CD4-positive, alpha-beta T cell (primary cell): ENCODE results near the gene RSU1. TPM values are rescaled to one million over a fixed set of nuclear protein-coding genes. Genes with fewer than 3 reads are reported as not detected.

Experiments used
- ATAC-seq: fragments of 200-7000 bp; cut with Tn5 transposase; one replicate; pipeline ENCODE4 v1.10.0; 2022; ENCODE audit warnings: mild to moderate bottlenecking; ENCODE audit not compliant: poor library complexity
- CTCF ChIA-PET: fragments of 350-600 bp; sonication (Branson Sonifier 250); formaldehyde crosslinking; loops from one replicate; lab custom pipeline; 2021; ENCODE audit warnings: antibody characterized with exemption, inconsistent platforms; lab: Charles Lee
- POLR2A ChIA-PET: fragments of 350-600 bp; sonication (Branson Sonifier 250); formaldehyde crosslinking; loops from one replicate; lab custom pipeline; 2021; ENCODE audit warnings: antibody characterized with exemption, inconsistent platforms; lab: Charles Lee
- DNase-seq, 14 experiments: peaks; one replicate each; pipeline ENCODE4 v3.0.0-alpha.2; 2013 to 2020; ENCODE audit warnings: mixed read lengths in 2 of 14
- H3K27ac ChIP-seq, 2 donors: one replicate each; pipeline versions ENCODE4 v1.5.1 to v1.7.0; 2013; ENCODE audit warnings: low read length in 2 of 2, low read depth in 1 of 2, mild to moderate bottlenecking in 1 of 2
- H3K27me3 ChIP-seq, 2 experiments: 1 replicate in 1 of 2; 2 replicates in 1 of 2; pipeline versions ENCODE4 v1.6.1 to v1.7.0; 2013; ENCODE audit warnings: low read length in 2 of 2, control low read depth in 1 of 2, mild to moderate bottlenecking in 1 of 2, moderate library complexity in 1 of 2; ENCODE audit not compliant: insufficient read depth in 2 of 2, control insufficient read depth in 1 of 2
- H3K36me3 ChIP-seq: one replicate; pipeline ENCODE4 v1.6.1; 2013; ENCODE audit warnings: low read length, control low read depth; ENCODE audit not compliant: insufficient read depth
- H3K4me1 ChIP-seq: one replicate; pipeline ENCODE4 v1.6.1; 2013; ENCODE audit warnings: low read length, control low read depth; ENCODE audit not compliant: insufficient read depth
- H3K4me3 ChIP-seq: one replicate; pipeline ENCODE4 v1.5.1; 2013; ENCODE audit warnings: mild to moderate bottlenecking, low read length, moderate library complexity
- H3K9me3 ChIP-seq, 2 experiments: 1 replicate in 1 of 2; 2 replicates in 1 of 2; pipeline versions ENCODE4 v1.6.1 to v1.7.0; 2013; ENCODE audit warnings: low read length in 2 of 2, mild to moderate bottlenecking in 2 of 2, control low read depth in 1 of 2, moderate library complexity in 1 of 2; ENCODE audit not compliant: control insufficient read depth in 1 of 2, insufficient read depth in 1 of 2
- H3K27ac Mint-ChIP-seq: one replicate; pipeline ENCODE4 v1.8.0; 2020; ENCODE audit warnings: mixed read lengths
- H3K27me3 Mint-ChIP-seq: one replicate; pipeline ENCODE4 v1.8.0; 2021; ENCODE audit warnings: mixed read lengths
- H3K36me3 Mint-ChIP-seq: one replicate; pipeline ENCODE4 v1.8.0; 2021; ENCODE audit warnings: low read depth, mixed read lengths
- H3K4me1 Mint-ChIP-seq: one replicate; pipeline ENCODE4 v1.8.0; 2021; ENCODE audit warnings: low read depth, mixed read lengths
- H3K4me3 Mint-ChIP-seq: one replicate; pipeline ENCODE4 v1.8.0; 2020; ENCODE audit warnings: mild to moderate bottlenecking, mixed read lengths
- H3K9me3 Mint-ChIP-seq: one replicate; pipeline ENCODE4 v1.8.0; 2020; ENCODE audit warnings: mixed read lengths
- intact Hi-C, 2 experiments: fragments of 100-400 bp; cut with DNase I in 1 of 2; cut with micrococcal nuclease in 1 of 2; formaldehyde crosslinking; loops; one replicate each; pipeline versions ENCODE4 v1.15.1 to v1.9.0; 2023 to 2025; cut with DNase I, micrococcal nuclease
- total RNA-seq, 174 experiments: library from RNA in 2 of 174; stranded (reverse) in 2 of 174; gene quantifications; one replicate each; pipeline ENCODE4 v1.2.3 and lab custom pipeline; 2021 to 2026
- TF ChIP-seq, protein P1 (sequence below): fragments of 200-600 bp; IDR thresholded peaks from one replicate; pipeline ENCODE4 v1.8.0; 2022; ENCODE audit warnings: antibody characterized with exemption, mild to moderate bottlenecking

The RSU1 gene
- total RNA-seq, 2 experiments from 2014 or later = 26.2 to 28.8 TPM

DNA sequence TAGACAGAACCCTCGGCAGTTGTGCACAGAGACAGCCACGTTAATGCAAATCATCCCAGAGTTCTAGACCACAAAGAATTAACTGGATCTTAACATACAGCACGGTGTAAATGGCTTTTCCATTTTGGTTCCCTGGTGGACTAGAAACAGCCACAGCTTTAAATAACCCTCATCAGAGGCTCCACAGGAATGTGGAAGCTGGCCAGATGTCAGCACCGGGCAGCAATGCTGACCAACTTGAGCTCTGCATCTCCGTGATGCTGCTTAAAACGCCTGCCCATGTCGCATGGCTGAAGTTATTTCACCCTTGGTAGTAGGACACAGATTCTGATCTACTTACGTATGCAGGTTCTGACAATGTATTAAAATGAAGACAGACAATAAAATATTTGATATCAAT, 24.5 kb downstream of the RSU1 start:
- Mint-ChIP-seq H3K36me3 (peaks cover 73% of the 10 kb centered on the region), H3K27ac (no peak overlapping the region)

DNA sequence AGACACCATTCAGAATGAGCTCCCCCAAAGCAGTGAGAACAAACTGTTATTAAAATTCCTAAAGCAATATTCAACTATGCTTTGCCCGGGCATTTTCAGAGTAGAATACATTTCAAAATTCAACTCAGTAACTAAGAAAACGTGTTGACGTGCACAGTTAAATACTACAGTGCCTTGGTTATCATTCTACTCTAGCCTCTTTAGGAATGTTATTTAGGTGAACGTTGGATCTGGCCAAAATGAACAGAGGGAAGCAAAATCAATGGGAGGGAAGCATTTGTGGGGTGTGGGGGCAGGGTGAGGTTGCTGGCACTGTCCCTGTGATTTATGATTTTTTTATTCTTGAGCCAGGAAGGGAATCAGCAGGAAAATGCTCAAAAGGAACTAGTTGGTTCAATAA, 27.5 kb downstream of the RSU1 start:
- intact Hi-C loops = no loop called here
- Histone ChIP-seq H3K27ac (no peak overlapping the region), H3K4me1 (peaks cover 23% of the 10 kb centered on the region), H3K9me3 (peaks cover 0 to 4% of the 10 kb centered on the region in 2 experiments), H3K4me3 (no peak overlapping the region), H3K27me3 (no peaks in the 10 kb centered on the region), H3K36me3 (peaks cover 3% of the 10 kb centered on the region)
- Mint-ChIP-seq H3K36me3 (peaks cover 55% of the 10 kb centered on the region), H3K9me3 (peaks cover 2% of the 10 kb centered on the region), H3K4me3 (no peak overlapping the region), H3K27me3 (no peaks in the 10 kb centered on the region), H3K4me1 (peaks cover 21% of the 10 kb centered on the region), H3K27ac (peak overlapping the region; percentile 88)
- no peak for DNase-seq
- TF ChIP-seq, protein P1, sequence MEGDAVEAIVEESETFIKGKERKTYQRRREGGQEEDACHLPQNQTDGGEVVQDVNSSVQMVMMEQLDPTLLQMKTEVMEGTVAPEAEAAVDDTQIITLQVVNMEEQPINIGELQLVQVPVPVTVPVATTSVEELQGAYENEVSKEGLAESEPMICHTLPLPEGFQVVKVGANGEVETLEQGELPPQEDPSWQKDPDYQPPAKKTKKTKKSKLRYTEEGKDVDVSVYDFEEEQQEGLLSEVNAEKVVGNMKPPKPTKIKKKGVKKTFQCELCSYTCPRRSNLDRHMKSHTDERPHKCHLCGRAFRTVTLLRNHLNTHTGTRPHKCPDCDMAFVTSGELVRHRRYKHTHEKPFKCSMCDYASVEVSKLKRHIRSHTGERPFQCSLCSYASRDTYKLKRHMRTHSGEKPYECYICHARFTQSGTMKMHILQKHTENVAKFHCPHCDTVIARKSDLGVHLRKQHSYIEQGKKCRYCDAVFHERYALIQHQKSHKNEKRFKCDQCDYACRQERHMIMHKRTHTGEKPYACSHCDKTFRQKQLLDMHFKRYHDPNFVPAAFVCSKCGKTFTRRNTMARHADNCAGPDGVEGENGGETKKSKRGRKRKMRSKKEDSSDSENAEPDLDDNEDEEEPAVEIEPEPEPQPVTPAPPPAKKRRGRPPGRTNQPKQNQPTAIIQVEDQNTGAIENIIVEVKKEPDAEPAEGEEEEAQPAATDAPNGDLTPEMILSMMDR = no peak
- ChIA-PET POLR2A (interaction anchor here (2.6 kb wide), 1 partner anchor 28 kb away, joined by 13 read pairs; the partner anchor contains the start of gene RSU1), CTCF (interaction anchor here (1.0 kb wide), 1 partner anchor 14 kb away, joined by 3 read pairs; no protein-coding TSS in a partner anchor)
- no peak for ATAC-seq

More for the DNA sequence above, 24.5 kb downstream of the RSU1 start:
- no peak for DNase-seq
- Mint-ChIP-seq H3K9me3 (no peaks in the 10 kb centered on the region), H3K27me3 (no peaks in the 10 kb centered on the region), H3K4me3 (no peak overlapping the region), H3K4me1 (peaks cover 32% of the 10 kb centered on the region)
- TF ChIP-seq, protein P1 = no peak
- no peaks in the 10 kb centered on the region for H3K9me3 ChIP-seq
- peaks cover 12% of the 10 kb centered on the region for H3K4me1 ChIP-seq
- intact Hi-C loops = no loop called here
- ChIA-PET POLR2A (no interaction called here), CTCF (interaction anchor here (1.4 kb wide), 1 partner anchor 16 kb away, joined by 3 read pairs; no protein-coding TSS in a partner anchor)
- ATAC-seq = no peak
- H3K27me3 ChIP-seq = no peaks in the 10 kb centered on the region
- H3K36me3 ChIP-seq = no peaks in the 10 kb centered on the region
- H3K27ac ChIP-seq = no peak overlapping the region
- H3K4me3 ChIP-seq = no peak overlapping the region

DNA sequence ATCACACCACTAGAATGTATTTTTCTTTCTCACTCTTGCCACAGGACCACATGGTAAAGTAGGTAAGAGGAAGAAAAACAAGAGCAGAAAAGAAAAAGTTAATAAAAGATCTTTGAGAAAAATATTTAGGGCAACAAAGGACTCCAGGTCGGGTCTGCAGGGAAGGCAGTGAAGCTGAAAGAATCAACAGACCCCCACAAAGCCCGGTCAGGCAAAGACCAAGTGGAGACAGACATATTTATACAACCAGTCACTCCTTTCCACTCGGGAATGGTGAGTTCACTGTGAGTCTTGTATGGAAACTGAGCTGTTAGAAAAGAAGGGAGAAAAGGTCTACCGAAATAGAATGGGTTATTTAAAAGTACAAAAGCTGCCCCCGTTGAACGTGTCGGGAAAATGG, 28.0 kb downstream of the RSU1 start:
- POLR2A ChIA-PET = interaction anchor here (2.6 kb wide), 1 partner anchor 28 kb away, joined by 13 read pairs; the partner anchor contains the start of gene RSU1

More for the DNA sequence above, 28.0 kb downstream of the RSU1 start:
- CTCF ChIA-PET = no interaction called here
- Mint-ChIP-seq H3K4me1 (peaks cover 21% of the 10 kb centered on the region), H3K27ac (peak overlapping the region; percentile 88), H3K9me3 (peaks cover 2% of the 10 kb centered on the region), H3K36me3 (peaks cover 55% of the 10 kb centered on the region), H3K4me3 (no peak overlapping the region), H3K27me3 (no peaks in the 10 kb centered on the region)
- Histone ChIP-seq H3K27me3 (no peaks in the 10 kb centered on the region), H3K4me3 (no peak overlapping the region), H3K4me1 (peaks cover 23% of the 10 kb centered on the region), H3K9me3 (peaks cover 0 to 4% of the 10 kb centered on the region in 2 experiments), H3K36me3 (peaks cover 3% of the 10 kb centered on the region), H3K27ac (peak overlapping the region in 1 of 2 donors; percentile 97)
- DNase-seq = no peak
- ATAC-seq = no peak
- TF ChIP-seq, protein P1 = no peak
- intact Hi-C loops = no loop called here
